ENCODE results near the gene GPAM. TPM values are rescaled to one million over a fixed set of nuclear protein-coding genes. Genes with fewer than 3 reads are reported as not detected.
A peak's percentile ranks its signal among the peaks of the same experiment; 100 is the strongest.
"Not testable (repeated sequence)": the region's sequence is repeated elsewhere in the genome, so short reads cannot be mapped to it uniquely, and the experiment has no call there.

Gene GPAM
- total RNA-seq, 4 donors from 2014 or later: 4.5 to 7.2 (median 6.5) TPM

DNA sequence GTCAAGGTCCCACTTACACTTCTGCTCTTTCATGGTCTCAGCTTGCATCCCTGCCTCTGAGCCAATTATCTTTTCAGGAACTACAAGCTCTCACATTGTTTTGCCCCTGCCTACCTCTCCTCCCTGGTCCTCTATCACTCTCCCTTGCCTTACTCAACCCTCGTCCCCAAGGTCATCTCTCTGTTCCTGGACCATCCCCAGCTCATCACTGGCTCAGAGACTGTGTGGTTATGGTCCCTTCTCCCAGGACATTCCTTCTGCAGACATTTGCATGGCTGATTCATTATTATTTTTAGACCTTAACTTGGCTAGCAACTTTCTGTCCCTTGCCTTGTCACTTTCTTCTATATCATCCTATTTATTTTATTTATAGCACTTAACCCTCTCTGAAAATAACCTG, 17.8 kb upstream of the GPAM start:
- TF ChIP-seq POLR2AphosphoS5 (IDR thresholded peaks at IDR 0.05): no peak
- TF ChIP-seq, protein P1, sequence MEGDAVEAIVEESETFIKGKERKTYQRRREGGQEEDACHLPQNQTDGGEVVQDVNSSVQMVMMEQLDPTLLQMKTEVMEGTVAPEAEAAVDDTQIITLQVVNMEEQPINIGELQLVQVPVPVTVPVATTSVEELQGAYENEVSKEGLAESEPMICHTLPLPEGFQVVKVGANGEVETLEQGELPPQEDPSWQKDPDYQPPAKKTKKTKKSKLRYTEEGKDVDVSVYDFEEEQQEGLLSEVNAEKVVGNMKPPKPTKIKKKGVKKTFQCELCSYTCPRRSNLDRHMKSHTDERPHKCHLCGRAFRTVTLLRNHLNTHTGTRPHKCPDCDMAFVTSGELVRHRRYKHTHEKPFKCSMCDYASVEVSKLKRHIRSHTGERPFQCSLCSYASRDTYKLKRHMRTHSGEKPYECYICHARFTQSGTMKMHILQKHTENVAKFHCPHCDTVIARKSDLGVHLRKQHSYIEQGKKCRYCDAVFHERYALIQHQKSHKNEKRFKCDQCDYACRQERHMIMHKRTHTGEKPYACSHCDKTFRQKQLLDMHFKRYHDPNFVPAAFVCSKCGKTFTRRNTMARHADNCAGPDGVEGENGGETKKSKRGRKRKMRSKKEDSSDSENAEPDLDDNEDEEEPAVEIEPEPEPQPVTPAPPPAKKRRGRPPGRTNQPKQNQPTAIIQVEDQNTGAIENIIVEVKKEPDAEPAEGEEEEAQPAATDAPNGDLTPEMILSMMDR (IDR thresholded peaks at IDR 0.05): no peak
- H3K4me1 ChIP-seq: no peaks in the 10 kb centered on the region
- H3K27ac ChIP-seq (replicated peaks in 1 of 4): no peak overlapping the region
- H3K36me3 ChIP-seq: no peaks in the 10 kb centered on the region
- H3K9me3 ChIP-seq: no peaks in the 10 kb centered on the region
- no peak overlapping the region for H3K4me3 ChIP-seq
- 39% methylated on average over 1 of the region's 1 CpG for WGBS
- peak; percentile 68 for DNase-seq (ENCODE audit: extremely low spot score)
- intact Hi-C loops (cut with DNase I): no loop called here
- H3K27me3 ChIP-seq: no peaks in the 10 kb centered on the region

DNA sequence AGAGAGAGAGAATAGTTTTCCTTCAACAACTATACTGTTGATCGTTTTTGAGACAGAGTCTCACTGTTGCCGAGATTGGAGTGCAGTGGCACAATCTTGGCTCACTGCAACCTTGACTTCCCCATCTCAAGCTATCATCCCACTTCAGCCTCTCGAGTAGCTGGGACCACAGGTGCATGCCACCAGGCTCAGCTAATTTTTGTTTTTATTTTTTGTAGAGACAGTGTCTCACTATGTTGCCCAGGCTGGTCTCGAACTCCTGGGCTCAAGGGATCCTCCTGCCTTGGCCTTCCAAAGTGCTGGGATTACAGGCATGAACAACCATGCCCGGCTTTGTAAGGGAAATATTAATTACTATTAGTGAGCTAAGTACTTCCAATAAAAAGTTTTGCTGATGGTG, 16.7 kb upstream of the GPAM start:
- peak; percentile 82 for DNase-seq (ENCODE audit: extremely low spot score)
- H3K36me3 ChIP-seq; H3K4me1 ChIP-seq; H3K27ac ChIP-seq (replicated peaks in 1 of 4); H3K9me3 ChIP-seq; H3K4me3 ChIP-seq; H3K27me3 ChIP-seq; intact Hi-C loops (cut with DNase I): not testable (repeated sequence)
- 76% methylated on average over 5 of the region's 5 CpGs for WGBS

DNA sequence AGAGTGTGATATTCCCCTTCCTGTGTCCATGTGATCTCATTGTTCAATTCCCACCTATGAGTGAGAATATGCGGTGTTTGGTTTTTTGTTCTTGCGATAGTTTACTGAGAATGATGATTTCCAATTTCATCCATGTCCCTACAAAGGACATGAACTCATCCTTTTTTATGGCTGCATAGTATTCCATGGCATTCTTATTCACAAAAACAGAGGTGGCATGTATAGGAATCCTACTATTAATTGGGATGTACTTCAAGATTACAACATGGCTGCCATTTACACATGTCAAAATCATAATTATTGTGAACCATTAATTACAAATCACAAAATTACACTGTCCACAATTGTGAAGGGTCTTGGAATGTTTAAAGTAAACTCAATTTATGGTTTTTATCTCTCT, 14.1 kb upstream of the GPAM start:
- 80% methylated on average over 1 of the region's 2 CpGs for WGBS
- H3K4me1 ChIP-seq; H3K9me3 ChIP-seq; H3K27ac ChIP-seq (replicated peaks in 1 of 4); intact Hi-C loops (cut with DNase I); DNase-seq (ENCODE audit: extremely low spot score); H3K36me3 ChIP-seq; H3K4me3 ChIP-seq; H3K27me3 ChIP-seq: not testable (repeated sequence)

DNA sequence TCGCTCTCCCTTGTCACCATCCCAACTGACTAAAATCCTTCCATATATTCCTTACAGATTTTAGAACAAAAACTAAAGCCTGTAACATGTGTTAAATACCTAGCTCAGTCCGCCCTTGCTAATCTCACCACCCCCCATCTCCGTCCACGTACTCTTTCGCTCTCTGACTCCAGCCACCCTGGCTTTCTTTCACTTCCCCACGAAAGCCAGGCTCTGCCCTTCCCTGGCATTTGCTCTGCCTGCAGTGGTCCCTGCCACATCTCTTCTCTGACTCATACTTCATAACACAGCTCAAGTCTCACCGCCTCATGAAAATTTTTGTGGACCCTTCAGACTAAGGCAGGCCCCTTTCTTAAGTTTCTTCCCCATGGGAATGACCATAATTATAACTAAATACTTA, 11.7 kb upstream of the GPAM start:
- intact Hi-C loops (cut with DNase I): no loop called here

DNA sequence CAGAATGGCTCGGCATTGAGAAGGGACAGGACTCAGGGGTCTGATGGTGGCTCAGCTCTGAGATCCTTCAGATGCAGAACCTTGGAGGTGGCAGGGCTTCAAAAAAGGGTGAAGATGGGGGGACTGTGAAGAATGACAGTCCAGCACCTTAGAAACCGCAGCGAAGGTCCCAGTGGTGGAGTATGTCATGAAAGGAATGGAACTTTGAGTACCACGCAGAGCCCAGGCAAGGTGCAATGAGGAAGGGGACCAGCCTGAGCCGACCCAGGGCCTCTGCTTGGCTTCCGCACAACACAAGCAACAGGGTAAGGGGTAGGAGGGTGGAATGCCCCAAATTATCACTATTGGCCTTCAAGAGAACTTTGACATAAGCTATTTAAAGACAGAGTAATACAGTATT, 8.2 kb upstream of the GPAM start:
- peak; percentile 89 for DNase-seq (ENCODE audit: extremely low spot score)
- Histone ChIP-seq H3K27ac (replicated peaks in 1 of 4) (no peak overlapping the region), H3K4me3 (no peak overlapping the region), H3K27me3 (no peaks in the 10 kb centered on the region), H3K36me3 (no peaks in the 10 kb centered on the region), H3K4me1 (peaks cover 0 to 6% (median 0%) of the 10 kb centered on the region in 4 donors), H3K9me3 (no peaks in the 10 kb centered on the region)
- 91% methylated on average over 6 of the region's 6 CpGs for WGBS
- TF ChIP-seq POLR2A (IDR thresholded peaks at IDR 0.05; ENCODE audit: low read depth) (no peak), POLR2AphosphoS5 (IDR thresholded peaks at IDR 0.05) (no peak)
- intact Hi-C loops (cut with DNase I): no loop called here

More for the DNA sequence above, 11.7 kb upstream of the GPAM start:
- 80% methylated on average over 7 of the region's 7 CpGs for WGBS
- H3K36me3 ChIP-seq: no peaks in the 10 kb centered on the region
- H3K4me3 ChIP-seq: no peak overlapping the region
- no peak for TF ChIP-seq EP300 (IDR thresholded peaks at IDR 0.05)
- no peak for TF ChIP-seq POLR2A (IDR thresholded peaks at IDR 0.05; ENCODE audit: low read depth)
- TF ChIP-seq, protein P1 (IDR thresholded peaks at IDR 0.05): no peak
- no peak for TF ChIP-seq POLR2AphosphoS5 (IDR thresholded peaks at IDR 0.05)
- no peaks in the 10 kb centered on the region for H3K27me3 ChIP-seq
- H3K27ac ChIP-seq (replicated peaks in 1 of 4): no peak overlapping the region
- no peaks in the 10 kb centered on the region for H3K9me3 ChIP-seq
- H3K4me1 ChIP-seq: peaks cover 0 to 6% (median 0%) of the 10 kb centered on the region in 4 donors
- peak; percentile 39 for DNase-seq (ENCODE audit: extremely low spot score)

DNA sequence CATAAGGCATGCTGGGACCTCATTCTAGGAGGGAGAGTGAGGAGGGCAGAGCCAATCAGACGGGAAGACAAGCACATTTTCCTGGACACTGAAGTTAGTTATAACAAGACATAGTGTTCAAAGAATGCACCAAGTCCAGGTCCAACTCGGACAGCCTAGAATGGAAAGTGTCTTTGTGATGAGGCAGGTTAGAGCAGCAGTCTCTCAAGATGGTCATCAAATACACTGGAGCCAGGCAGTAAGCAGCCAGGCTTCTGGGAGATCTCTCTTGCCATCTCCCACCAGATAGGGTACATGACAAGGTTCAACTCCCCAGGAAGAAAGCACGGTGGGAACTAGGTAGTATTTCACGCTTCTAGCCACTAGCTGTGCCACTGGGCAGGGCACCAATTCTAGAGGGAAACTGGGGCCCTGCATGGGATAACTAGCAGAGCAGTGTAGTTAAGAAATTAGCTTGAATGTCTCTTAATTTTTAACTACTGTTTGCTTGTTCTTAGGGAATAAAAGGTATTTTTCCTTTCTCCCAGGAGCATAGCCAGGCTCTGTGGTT, 7.6 kb upstream of the GPAM start:
- H3K27ac ChIP-seq (replicated peaks in 1 of 4): no peak overlapping the region
- H3K27me3 ChIP-seq: no peaks in the 10 kb centered on the region
- TF ChIP-seq POLR2AphosphoS5 (IDR thresholded peaks at IDR 0.05) (no peak), EP300 (IDR thresholded peaks at IDR 0.05) (no peak), POLR2A (IDR thresholded peaks at IDR 0.05; ENCODE audit: low read depth) (no peak)
- TF ChIP-seq, protein P1 (IDR thresholded peaks at IDR 0.05): no peak
- H3K4me3 ChIP-seq: no peak overlapping the region
- no peaks in the 10 kb centered on the region for H3K9me3 ChIP-seq
- DNase-seq (ENCODE audit: extremely low spot score): peak; percentile 66
- 37% methylated on average over 4 of the region's 4 CpGs for WGBS
- peaks cover 0 to 6% (median 0%) of the 10 kb centered on the region in 4 donors for H3K4me1 ChIP-seq
- H3K36me3 ChIP-seq: no peaks in the 10 kb centered on the region
- intact Hi-C loops (cut with DNase I): no loop called here
